Hematopoietic multipotent progenitor cell treated with erythropoietin and hydrocortisone succinate and interleukin-3 and kit ligand, for 17 days (in vitro differentiated cells): ENCODE measurements around the gene HNRNPD.
A peak's percentile ranks its signal among the peaks of the same experiment; 100 is the strongest.
"Not testable (repeated sequence)": the region's sequence is repeated elsewhere in the genome, so short reads cannot be mapped to it uniquely, and the experiment has no call there.

Source experiments
- DNase-seq: peaks from one replicate; pipeline ENCODE4 v3.0.0-alpha.2; 2015; ENCODE audit warnings: low spot score

HNRNPD gene

GRCh38 chr4:82372517-82373485 lies 990 bp downstream of the HNRNPD start:
- peak; percentile 68 for DNase-seq

GRCh38 chr4:82371497-82371896 lies 2.3 kb downstream of the HNRNPD start:
- peak; percentile 45 for DNase-seq

- DNase-seq: peak; percentile 37
Observed at GRCh38 chr4:82367438-82368097, 6.2 kb downstream of the HNRNPD start.

DNA sequence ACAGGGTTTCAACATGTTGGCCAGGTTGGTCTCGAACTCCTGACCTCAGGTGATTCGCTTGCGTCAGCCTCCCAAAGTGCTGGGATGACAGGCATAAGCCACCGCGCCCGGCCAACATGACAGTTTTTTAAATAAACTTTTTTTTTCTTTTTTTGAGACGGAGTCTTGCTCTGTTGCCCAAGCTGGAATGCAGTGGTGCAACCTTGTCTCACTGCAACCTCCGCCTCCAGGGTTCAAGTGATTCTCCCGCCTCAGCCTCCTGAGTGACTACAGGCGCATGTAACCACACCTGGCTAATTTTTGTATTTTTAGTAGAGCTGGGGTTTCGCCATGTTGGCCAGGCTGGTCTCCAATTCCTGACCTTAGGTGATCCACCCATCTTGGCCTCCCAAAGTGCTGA lies 7.4 kb downstream of the HNRNPD start:
- DNase-seq: not testable (repeated sequence)

GRCh38 chr4:82363896-82364487 lies 9.8 kb downstream of the HNRNPD start:
- no peak for DNase-seq

DNA sequence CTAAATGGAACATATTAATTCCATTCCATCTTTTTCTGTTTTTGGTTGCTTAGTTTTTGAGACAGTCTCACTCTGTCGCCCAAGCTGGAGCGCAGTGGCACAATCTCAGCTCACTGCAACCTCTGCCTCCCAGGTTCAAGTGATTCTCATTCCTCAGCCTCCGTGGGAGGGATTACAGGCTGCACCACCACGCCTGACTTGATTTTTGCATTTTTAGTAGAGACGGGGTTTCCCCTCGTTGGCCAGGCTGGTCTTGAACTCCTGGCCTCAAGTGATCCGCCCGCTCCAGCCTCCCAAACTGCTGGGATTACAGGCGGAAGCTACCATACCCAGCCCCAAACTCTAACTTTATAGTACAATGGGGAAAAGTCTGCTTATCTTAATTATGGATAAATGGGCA lies 11.2 kb downstream of the HNRNPD start:
- no peak for DNase-seq

DNA sequence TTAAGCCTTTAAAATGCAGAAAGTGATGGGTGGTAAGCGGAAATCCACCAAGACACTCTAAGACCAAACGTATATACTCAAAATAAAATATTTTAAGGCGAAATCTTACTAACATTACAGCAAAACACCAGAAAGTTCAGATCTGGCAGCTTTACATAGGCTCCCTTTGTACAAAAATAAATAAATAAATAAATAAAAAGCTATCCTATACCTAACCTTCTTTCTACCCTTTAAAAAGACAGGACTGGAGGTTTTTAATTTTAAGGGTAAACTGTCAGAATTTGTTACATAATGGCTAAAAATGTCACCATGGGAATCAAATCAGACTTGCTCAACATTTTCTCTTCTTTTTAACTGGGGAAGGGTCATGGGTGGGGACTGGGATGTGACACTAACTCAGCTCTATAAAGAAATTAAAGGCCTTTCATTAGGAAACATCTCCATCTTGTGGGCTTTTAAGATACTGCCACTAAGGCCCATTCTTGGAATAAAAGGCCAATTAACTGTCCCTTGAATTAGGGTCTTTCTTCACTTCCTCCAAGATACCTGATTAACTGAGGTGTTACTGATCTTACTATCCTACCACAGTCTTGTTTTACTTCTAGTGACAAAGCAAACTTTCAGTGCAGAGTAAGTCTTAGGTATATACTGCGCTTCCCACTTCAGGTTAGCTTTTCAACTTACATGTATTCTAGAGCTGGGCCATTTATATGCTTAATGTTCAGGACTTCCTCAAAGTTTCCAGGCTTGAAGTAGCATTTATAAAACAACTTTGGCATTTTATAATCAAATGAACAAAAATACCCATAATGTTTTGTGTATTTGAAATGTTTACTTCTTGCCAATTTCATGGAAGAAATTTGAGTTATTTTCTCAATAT lies 13.3 kb downstream of the HNRNPD start:
- peak; percentile 84 for DNase-seq

GRCh38 chr4:82358847-82359246 lies 14.9 kb downstream of the HNRNPD start:
- peak; percentile 82 for DNase-seq

GRCh38 chr4:82357640-82358039 lies 16.2 kb downstream of the HNRNPD start:
- DNase-seq: no peak

- DNase-seq: no peak
Observed at GRCh38 chr4:82354788-82355187, 19.0 kb downstream of the HNRNPD start.

GRCh38 chr4:82352825-82353366 lies 20.9 kb downstream of the HNRNPD start:
- peak; percentile 27 for DNase-seq

DNA sequence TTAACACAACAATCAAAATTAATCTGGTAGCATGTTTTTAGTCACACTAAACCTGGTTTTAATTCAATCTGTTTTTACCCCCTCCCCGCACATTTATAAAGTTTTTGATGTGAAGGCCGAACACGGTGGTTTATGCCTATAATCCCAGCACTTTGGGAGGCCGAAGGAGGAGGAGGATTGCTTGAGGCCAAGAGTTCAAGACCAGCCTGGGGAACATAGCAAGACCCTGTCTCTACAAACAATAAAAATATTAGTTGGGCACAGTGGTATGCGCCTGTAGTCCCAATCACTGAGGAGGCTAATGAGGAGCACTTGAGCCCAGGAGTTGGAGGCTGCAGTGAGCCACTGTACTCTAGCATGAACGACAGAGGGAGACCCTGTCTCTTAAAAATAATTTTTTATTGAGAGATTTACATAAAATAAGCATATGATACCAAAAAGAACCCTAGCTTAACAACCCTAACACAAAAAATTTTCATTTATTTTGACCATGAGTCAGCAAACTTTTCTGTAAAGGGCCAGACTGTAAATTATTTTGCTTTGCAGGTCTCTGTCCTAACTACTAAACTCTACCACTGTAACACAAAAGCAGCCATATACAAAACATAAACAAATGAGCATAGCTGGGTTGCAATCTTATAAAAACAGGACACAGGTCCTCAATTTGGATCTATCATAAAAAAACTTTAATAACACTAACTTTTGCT lies 21.5 kb downstream of the HNRNPD start:
- no peak for DNase-seq

GRCh38 chr4:82346126-82346525 lies 27.7 kb downstream of the HNRNPD start:
- no peak for DNase-seq

- no peak for DNase-seq
Observed at GRCh38 chr4:82335043-82335442, 38.7 kb downstream of the HNRNPD start.

DNA sequence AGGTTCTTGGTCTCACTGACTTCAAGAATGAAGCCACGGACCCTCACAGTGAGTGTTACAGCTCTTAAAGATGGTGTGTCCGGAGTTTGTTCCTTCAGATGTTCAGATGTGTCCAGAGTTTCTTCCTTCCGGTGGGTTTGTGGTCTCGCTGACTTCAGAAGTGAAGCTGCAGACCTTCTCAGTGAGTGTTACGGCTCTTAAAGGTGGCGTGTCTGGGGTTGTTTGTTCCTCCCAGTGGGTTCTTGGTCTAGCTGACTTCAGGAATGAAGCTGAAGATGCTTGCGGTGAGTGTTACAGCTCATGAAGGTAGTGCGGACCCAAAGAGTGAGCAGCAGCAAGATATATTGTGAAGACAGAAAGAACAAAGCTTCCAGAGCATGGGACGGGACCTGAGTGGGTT lies 40.1 kb downstream of the HNRNPD start:
- not testable (repeated sequence) for DNase-seq

- DNase-seq: no peak
Observed at GRCh38 chr4:82331814-82332213, 42.0 kb downstream of the HNRNPD start.

DNA sequence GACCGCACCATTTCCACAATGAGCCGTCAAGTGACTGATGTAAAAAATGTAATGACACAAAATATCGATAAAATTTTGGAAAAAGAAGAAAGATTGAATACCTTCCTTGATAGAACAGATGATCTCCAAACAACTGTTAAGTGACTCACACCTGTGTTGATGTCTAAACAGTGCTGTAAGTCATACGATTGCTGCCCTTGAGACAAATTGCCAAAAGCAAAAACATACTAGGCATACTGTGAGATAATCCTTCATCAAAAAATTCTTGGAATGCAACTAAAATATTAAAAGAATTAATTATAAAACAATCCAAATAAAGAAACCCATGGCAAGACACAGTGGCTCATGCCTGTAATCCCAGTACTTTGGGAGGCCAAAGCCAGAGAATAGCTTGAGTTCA lies 53.4 kb downstream of the HNRNPD start:
- no peak for DNase-seq

GRCh38 chr4:82303063-82303462 lies 70.7 kb downstream of the HNRNPD start:
- DNase-seq: not testable (repeated sequence)
